ELF-1 (cell line): ENCODE measurements around the gene CATSPERE.
"Not testable (repeated sequence)": the region's sequence is repeated elsewhere in the genome, so short reads cannot be mapped to it uniquely, and the experiment has no call there.

Experiments used
- DNase-seq: peaks from one replicate; pipeline ENCODE4 v3.0.0-alpha.2; 2016; ENCODE audit warnings: low read depth, low spot score

CATSPERE gene

DNA sequence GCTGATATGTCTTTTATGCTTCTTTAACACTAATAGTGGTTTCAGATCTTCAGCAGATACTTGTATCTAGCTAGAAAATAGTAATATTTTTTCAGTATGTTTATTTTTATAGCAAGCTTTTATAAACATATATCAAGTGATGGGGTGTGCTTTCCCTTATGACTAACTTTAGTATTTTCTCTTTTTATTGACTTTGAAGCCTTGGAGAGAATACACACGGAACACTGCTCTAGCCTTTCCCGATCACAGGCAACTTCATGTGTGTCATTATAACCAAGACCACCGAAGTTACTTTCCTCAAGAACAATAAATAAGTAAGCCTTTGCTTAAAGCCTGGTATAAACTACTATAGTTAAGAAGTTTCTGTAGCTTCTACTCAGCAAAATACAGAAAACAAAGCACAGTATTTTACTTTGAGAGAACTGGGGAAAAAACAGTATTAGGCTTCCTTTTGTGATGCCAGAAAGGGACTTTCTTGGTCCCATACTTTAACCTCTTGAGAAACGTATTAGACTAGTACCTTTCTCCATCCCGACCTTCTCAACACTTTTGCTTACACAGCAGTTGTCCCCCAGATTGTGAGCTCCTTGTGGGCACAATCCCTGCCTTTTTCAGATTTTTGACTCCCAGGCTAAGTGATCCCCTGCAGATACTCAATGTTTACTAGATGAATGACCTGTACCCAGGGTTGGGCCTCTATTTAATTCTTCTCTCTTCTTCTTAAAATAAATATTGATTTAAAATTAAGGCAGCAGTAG, 12.6 kb upstream of the CATSPERE start:
- DNase-seq = no peak

DNA sequence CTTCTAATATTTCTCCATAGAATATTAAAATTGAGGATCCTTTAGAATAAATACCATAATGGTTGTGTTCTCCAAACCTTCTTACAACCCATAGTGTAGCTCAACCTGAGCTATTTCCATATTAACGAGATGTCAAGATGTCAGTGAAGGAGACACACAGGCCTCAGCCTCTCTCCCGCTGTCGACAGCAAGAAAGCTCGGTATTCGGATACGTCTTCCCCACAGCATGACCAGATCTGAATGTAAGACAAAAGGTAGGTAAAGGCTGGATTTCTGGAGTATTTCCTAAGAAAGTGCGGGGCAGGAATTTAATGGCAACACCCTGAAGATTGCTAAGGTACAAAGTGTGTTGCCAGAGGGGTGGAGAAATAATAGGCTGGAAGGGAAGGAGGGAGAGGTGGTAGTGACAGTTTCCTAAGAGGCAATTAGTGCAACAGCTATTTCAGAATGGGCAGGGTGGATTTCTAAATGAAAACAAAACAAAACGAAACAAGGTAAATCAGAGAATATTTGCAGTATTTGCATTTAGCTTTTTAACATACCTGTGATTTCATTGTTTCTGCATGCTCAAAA, 11.1 kb upstream of the CATSPERE start:
- peak; percentile 19 for DNase-seq

DNA sequence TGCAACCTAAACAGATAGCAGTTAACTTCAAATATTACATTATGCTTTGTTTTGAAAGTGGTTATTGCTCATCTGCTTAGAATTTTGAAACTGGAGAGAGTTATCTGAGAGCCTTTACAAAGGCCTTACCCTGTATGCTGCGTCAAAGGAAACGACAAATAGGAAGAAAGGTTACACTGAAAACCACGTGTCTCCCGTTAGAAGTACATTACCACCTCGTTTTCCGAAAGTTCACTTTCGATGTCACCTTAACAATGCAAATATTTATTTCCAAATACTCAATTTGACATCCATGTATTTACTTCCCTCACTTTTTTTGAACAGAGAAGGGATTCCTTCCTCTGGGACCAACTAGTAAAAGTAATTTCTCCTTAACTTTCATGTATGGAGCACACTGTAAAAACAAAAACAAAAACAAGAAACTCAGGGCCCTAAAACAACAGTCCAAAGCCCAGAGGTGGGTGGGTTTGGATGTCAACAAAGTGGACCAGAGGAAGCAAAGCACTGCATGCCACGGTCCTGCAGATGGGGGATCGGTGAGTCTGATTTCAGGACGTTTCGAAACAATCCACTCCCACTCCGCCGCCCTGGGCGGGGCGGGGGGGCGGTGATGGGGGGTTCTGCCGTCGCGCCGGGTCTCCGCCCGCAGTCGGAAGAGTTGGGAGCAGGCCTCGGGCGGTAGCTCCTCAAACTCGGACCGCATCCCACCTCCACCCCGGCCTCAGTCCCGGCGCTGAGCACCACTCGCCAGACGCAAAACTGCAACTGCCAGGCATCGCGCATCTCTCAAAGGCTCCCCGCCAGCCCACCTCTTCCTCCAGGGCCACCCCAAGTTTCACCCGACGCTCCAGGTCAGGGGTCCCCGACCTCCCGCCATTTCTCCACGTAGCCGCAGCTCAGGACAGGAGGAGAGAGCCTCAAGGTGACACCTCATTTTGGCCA, 10.2 kb upstream of the CATSPERE start:
- peak; percentile 54 for DNase-seq

DNA sequence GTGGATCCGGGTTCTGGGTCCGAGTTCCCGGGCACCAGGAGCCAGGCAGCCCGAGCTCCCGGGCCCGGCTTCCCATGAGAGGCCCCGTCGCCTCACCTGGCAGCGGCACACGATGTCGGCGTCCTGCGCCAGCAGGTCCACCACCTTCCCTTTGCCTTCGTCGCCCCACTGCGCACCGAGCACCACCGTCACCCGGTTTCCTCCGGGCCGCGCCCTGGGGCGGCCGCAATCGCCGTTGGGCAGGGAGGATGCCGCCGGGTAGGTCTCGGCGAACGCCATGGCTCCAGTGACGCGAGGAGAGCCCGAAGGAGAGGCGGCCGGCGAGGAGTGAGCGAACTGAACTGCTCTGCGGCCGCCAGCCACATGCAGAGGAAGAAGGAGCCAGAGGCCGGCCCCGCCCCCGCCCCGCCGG, 9.5 kb upstream of the CATSPERE start, which contains the start of gene ADSS2:
TSS of gene ADSS2 (minus strand) at position 371 of the 412 bp plus-strand sequence. CDS start at position 279, 92 bp downstream.
- DNase-seq = no peak

DNA sequence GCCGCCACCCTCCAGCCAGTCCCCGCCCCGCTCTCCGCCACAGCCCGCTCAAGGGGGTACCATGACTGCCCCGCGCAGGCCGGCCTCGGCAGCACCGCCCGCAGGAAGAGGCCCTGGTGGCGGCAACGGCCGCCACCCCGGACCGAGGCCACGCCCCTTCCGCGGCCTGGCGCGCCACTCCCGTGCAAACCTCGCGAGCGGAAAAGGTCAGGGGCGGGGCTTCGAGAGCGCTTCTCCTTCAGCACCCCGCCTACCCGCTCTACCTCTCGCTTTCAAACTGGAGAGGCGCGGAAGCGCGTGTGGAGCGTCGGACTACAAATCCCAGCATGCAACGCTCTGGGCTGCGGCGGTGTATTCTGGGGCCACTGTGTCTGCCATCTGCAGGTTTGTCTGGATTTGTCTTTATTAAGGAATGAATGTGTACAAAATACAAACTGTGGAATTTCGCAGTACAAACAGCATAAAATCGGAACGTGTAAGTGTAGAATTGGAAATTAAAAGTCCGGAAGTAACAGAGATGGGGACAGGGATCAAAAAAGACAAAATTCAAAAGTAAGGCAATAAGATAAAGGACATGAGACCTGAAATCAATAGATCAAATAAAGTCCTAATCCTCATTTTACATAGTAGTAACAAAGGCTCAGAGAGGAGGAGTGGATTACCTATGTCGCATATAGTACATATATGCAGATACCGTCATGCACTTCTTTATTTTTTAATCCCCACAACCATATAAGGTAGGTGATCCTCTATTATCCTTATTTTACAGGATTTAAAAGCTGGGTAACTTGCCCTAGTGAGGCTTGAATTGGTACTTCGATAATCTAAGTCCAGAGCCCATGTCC, 8.9 kb upstream of the CATSPERE start:
- peak; percentile 100 for DNase-seq

DNA sequence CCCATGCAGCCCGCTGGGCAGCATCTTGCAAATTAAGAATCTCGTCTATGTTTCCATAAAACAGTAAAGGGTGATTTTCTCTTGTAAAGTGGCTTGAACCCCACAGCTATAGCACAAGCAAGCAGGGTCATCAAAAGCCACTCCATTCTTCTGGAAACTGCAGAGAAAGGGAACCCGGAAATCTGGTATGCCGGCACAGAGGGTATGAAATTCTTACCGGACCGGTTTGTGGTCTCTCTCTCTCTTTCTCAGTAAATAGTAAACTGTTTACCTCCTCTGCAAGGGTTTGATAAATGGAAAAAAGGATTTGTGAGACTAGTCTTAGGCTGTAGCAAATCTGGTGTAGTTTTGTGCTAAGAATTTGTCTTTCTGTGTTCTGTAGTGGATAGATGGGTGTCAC, 6.7 kb upstream of the CATSPERE start:
- DNase-seq = peak; percentile 56

DNA sequence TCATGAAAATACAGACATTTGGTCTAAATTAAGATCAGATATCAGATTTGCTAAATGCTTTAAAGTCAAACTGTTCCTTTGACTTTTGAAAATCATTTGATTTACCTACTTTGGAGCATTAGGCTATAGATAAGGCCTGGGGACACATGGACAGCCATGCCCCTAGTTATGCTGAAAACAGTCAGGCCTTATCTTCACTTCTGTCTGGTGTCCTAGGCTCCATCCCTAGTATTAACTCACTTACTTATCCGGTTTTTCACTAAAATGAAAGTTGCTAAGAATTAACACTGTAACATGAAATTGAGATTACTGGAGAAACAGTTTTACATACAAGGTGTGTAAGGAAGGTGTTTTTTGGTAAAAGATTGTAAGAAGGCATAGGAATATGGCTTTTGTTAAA, 4.5 kb upstream of the CATSPERE start:
- DNase-seq = no peak

DNA sequence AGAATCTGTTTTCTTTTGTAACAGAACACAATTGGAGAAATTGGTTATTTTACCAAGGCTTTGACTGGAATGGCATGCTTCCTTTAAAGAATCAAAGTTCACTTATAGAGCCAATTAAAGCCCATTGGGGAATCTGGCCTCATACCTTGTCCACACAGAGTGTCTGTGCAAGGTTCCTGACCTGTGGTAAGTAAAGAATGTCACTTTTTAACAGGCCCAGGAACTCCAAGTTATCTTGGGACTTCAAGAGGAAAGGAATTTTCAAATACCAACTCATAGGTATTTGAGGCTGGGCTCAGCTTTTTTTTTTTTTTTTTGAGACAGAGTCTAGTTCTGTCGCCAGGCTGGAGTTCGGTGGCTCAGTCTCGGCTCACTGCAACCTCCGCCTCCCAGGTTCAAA, 2.3 kb upstream of the CATSPERE start:
- DNase-seq = no peak

DNA sequence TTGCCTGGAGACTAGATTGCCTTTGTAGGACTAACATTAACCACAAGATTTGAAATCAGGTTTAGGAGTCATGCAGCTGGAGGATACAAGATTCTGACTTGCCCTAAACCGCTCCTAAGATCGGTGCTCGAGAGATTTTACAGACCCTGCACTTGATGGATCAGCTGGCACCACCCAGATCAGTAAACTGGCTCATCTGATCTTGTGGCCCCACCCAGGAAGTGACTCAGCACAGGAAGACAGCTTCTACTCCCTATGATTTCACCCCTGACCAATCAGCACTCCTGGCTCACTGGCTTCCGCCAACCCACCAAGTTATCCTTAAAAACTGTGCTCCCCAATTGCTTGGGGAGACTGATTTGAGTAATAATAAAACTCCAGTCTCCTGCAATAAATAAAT, 876 bp upstream of the CATSPERE start:
- peak; percentile 10 for DNase-seq

DNA sequence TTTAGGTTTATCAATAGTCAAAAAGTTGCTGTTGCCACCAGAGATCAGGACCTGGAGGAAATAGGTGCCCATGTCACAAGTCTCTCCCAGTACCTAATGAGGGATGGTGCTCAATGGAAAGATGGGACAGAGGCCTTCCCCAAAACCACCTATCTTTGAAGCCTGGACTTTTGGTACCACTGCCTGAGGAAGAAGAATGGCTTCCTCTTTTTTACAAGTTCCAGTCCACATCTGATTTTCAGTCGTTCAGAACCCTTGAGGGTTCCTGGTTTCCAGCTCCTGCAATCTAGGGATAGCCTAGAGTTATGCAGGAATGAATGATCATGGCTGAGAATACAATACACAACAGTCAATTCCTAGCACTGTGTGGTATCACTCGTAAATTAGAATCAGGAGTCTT, 5.7 kb downstream of the CATSPERE start:
- no peak for DNase-seq

DNA sequence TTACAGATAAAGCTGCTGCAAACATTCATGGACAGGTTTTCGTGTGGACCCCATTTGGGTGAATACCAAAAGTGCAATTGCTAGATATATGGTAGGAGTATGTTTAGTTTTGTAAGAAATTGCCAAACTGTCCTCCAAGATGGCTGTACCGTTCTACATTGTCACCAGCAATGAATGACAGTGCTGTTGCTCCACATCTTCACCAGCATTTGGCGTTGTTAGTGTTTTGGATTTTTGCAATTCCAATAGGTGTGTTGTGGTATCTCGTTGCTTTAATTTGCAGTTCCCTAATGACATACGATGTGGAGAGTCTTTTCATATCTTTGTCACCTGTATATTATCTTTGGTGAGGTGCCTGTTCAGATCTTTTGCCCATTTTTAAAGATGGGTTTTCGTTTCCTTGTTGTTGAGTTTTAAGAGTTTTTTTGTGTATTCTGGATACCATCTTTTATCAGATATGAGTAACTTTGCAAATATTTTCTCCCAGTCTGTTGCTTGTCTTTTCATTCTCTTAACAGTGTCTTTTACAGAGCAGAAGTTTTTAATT, 12.1 kb downstream of the CATSPERE start:
- no peak for DNase-seq

DNA sequence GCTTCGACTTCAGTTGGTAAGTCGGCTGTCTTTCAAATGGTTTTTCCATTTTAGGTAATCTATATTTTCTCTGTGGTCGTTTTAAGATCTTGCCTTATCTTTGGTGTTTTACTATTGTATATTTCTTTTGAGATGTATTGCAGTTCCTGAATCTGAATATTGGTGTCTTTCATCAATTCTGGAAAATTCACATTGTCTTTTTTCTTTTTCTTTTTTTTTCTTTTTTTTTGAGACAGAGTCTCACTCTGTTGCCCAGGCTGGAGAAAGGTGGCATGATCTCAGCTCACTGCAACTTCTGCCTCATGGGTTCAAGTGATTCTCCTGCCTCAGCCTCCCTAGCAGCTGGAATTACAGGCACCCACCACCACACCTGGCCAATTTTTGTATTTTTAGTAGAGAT, 23.9 kb downstream of the CATSPERE start:
- DNase-seq = not testable (repeated sequence)

DNA sequence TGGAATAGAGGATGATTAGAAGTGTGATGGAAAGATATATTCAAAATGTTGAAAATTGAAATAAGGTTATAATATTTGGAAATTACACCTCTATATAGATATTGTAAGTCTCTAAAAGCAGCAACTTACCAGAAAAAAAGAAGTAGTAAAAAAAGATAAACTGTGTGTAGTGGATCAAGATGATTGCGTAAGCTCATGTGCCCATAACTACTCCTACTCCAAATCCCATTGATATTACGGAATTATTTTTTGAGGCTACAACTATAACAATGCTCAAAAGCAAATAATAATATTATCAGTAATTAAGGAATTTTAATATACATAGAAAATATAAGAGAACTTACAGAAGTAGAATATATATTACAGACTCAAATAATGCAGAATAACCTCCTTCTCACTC, 33.6 kb downstream of the CATSPERE start:
- DNase-seq = no peak

DNA sequence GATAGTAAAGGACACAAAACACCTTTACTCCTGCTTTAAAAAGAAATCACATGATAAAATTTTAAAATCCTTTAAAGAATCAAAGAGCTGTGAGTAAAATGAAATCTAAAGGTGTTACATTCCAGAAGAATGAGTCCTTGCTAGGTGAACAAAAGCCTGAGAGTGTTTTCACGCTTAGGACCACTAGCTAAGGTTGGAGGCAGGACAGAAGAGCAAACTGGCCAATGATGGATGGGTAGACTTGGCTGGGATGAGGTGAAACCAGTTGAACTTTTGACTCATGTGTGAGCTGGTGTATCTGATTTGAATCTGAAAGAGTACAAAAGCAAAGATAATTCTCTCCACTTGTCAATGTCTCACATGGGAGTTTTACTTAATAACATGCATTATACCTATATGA, 35.1 kb downstream of the CATSPERE start:
- peak; percentile 37 for DNase-seq

DNA sequence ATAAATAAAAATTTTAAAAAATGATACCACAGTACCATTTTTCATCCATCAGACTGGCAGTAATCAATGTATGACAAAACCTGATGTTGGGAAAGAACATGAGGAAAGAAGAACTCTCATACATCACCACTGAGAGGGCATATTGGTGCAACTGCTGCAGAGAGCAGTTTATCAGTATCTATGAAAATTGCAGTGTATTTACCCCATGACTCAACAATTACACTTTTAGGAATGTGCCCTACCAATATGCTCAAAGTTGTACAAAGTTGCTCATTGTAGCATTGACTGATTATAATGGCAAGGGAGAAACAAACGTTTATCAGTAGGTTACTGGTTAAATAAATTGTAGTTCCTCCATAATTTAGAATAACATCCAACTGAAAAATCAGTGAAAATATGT, 36.7 kb downstream of the CATSPERE start:
- DNase-seq = no peak

DNA sequence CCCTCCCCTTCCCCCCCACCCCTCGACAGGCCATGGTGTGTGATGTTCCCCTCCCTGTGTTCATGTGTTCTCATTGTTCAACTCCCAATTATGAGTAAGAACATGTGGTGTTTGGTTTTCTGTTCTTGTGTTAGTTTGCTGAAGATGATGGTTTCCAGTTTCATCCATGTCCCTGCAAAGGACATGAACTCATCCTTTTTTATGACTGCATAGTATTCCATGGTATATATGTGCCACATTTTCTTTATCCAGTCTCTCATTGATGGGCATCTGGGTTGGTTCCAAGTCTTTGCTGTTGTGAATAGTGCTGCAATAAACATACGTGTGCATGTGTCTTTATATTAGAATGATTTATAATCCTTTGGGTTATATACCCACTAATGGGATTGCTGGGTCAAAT, 38.4 kb downstream of the CATSPERE start:
- not testable (repeated sequence) for DNase-seq

DNA sequence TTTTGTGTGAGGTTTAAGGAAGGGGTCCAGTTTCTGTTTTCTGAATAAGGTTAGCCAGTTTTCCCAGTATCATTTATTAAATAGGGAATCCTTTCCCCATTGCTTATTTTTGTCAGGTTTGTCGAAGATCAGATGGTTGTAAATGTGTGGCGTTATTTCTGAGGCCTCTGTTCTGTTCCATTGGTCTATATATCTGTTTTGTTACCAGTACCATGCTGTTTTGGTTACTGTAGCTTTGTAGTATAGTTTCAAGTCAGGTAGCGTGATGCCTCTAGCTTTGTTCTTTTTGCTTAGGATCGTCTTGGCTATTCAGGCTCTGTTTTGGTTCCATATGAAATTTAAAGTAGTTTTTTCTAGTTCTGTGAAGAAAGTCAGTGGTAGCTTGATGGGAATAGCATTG, 39.4 kb downstream of the CATSPERE start:
- DNase-seq = not testable (repeated sequence)

DNA sequence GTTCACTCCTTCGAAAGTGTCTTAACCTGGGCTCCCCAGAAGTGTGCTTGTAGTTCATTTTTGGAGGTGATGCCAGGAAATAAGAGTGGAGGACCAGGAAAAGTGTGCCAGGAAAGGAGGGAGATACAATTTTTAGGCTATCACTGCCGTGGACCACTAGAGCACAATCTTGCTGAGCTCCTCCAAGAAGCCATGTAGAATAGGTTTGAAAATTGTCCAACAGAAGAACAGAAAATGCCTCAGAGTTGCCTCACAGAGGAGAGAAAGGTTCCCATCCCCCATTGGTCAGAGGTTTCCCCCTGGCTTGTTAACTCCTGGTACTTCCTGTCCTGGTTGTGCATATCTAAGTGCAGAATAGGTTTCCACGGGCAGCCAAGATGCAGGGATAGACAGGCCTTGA, 41.6 kb downstream of the CATSPERE start:
- no peak for DNase-seq

DNA sequence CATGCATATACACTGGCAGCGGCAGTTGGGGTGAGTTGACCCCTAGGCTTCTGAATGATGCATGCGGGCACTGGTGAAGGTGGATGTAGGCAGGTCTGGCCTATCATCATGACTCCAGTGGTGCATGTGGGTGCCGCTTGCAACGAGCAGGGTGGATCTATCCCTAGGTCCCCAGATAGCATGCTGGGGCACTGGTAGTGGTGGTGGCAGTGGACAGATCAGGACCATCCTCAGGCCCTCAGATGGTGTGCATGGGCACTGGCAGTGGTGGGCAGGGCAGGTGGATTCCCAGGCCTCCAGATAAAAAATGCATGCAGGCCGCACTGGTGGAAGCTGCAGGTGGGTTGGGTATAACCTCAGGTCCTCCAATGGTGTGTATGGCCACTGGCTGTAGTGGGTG, 52.4 kb downstream of the CATSPERE start:
- no peak for DNase-seq

DNA sequence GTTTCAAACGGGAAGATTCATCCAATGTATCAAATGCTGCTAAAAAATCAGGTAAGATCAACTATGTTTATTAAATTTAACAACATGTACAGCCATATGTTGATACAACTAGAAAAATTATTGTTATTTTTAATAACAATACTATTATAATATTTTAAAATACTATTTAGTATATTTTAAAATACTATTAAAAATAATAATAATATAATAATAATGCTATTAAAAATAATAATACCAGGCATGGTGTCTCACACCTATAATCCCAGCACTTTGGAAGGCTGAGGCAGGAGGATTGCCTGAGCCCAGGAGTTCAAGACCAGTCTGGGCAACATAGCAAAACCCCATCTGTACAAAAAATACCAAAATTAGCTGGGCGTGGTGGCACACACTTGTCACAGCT, 54.6 kb downstream of the CATSPERE start:
- DNase-seq = no peak

DNA sequence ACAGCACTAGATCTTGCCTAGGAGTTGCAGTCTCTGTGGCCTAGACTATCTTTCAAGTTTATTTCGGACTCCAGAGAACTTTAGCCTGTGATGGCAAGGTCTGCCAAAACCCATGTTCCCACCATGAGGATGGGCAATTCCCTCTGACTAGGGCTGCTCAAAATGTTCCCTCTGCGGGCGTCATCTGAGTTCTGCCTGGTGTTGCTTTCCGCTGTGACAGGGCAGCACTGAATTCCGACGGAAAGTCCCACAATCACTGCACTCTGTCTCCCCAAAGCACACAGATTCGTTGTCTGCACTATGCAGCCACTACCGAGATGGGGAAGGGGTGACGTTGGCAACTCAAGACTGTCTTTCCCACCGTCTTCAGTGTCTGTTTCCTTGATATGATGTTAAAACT, 75.2 kb downstream of the CATSPERE start:
- no peak for DNase-seq
